DMS 273 (cell line): ENCODE results near the gene FBRSL1.

ENCODE experiments used
- DNase-seq: peaks from one replicate; lab custom pipeline; 2025; ENCODE audit not compliant: unreplicated experiment; lab: John Stamatoyannopoulos, UW

Gene FBRSL1

DNA sequence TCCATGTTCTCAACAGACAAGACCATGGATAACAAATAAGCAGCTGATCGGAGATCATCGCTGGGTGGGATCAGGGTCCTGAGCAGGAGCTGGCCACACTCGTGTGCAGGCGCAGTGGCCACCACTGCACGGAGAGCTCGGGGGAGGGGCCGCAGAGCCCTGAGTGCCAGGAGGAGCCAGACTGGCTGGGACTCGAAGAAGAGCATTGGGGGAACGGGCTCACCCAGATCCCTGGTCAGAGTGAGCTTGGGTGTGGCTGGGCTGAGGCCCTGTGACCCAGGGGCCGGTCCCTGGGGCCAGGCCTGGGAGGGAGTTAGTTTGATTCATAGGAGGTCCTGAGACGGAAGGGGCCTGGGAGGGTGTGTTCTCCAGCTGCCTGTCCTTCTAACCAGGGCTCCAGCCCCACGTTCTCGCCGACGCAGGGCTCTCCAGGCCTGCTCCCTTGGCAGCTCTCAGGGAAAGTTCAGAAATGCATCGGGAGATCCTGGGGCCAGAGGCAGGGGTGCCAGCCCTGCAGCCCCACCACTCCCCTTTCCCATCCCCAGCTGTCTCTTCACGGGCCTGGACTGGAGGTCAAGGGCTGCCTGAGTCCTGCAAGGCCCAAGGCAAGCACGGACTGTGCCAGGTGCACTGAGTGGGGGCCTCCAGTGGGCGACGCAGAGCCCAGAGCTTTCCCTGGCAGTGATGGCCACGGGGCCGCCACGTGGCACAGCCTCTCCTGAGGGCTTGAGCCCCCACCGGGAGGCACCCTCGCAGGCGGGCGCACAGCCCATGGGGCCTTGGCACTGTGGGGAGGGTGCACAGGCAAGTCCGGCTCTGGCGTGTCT is 48.1 kb downstream of the FBRSL1 start:
- DNase-seq = no peak

- no peak for DNase-seq
Observed at GRCh38 chr12:132538663-132538990, 48.7 kb downstream of the FBRSL1 start.

DNA sequence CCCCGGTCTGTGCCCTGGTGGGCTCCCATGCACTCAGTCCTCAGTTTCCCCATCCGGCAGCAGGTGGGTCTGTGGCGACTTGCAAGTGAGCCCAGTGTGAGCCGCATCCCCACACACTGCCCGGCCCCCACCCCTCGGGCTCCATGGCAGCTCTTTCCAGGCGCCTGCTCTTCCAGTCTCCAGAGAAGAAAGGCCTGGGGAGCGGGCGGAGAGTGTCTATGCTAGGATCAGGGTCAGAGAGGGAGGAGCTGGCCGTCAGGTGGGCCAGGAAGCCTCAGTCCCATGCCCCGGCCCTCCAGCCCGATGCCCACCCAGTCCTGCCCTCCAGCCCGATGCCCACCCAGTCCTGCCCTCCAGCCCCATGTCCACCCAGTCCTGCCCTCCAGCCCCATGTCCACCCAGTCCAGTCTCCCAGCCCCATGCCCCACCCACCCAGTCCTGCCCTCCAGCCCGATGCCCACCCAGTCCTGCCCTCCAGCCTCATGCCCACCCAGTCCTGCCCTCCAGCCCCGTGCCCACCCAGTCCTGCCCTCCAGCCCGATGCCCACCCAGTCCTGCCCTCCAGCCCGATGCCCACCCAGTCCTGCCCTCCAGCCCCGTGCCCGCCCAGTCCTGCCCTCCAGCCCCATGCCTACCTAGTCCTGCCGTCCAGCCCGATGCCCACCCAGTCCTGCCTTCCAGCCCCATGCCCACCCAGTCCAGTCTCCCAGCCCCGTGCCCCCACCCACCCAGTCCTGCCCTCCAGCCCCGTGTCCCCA is 49.2 kb downstream of the FBRSL1 start:
- DNase-seq = no peak

DNA sequence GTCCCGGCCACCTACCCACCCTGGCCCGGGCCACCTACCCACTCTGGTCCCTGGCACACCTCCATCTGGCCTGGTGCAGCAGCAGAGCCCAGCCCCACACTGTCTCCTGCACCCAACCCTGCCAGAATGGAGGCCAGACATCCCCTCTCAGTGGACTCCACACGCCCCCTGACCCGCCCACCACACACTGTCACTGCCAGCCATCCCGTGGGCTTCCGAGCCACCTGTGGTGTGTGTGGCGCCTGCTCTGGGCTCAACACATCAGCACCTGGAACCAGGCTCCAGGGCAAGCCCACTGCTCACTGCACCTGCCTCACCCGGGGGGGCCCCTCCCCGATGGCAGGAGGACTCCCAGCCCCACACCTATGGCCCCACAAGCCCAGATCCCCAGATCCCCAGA is 50.5 kb downstream of the FBRSL1 start:
- no peak for DNase-seq

- no peak for DNase-seq
Observed at GRCh38 chr12:132541200-132541599, 51.2 kb downstream of the FBRSL1 start.

DNA sequence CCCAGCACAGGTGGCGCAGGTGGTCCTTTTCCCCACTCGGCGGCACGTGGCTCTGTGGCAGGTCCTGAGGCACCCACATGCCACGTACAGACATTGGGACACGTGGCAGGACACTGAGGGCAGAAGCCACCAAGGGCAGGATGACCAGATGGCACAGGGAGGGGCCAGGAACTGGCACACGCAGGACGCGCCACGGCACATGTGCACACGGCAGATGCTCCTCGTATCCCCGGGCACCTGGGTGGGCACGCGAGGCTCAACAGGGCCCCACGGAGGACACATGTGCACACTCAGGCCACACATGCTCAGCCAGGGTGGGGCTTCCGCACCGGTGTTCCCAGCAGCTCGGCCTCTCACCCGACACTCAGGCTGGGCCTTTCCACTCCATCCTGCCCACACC is 52.0 kb downstream of the FBRSL1 start:
- DNase-seq = no peak

DNA sequence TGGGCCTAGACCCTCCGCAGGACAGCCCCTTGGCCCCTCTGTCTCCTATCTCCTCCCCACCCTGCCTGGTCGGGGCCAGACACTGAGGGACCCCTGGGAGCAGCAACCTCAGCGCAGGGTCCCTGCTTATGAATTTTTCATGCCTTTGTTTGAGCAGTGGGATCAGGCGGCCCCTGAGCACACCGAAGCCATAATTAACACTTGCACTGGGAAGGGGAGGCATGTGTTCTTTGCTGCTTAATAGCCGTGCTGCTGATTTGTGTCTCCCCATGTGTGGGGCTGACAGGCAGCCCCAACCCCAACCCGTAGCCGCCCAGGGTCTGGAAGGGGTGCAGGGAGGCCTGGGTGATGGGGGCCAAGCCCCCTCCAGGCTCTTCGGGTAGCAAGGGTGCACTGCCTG is 52.7 kb downstream of the FBRSL1 start:
- DNase-seq = no peak

- DNase-seq = no peak
Observed at GRCh38 chr12:132543298-132544079, 53.5 kb downstream of the FBRSL1 start.

DNA sequence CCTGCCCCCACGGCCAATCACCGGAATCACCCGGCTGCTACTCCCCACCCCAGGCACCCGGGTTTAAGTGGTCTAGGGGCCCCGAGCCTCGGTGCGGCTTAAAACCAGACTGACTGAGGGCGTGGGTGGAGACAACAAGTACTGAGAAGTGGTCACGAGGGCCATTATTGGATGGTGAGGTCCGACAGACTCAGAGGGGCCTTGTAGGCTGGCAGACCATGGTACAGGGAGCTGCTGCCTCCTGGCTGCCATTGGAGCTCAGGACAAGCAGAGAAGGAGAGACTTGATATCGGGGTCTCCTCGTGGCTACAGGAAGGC is 54.1 kb downstream of the FBRSL1 start:
- DNase-seq = peak; percentile 20

- DNase-seq = no peak
Observed at GRCh38 chr12:132544498-132544897, 54.5 kb downstream of the FBRSL1 start.

DNA sequence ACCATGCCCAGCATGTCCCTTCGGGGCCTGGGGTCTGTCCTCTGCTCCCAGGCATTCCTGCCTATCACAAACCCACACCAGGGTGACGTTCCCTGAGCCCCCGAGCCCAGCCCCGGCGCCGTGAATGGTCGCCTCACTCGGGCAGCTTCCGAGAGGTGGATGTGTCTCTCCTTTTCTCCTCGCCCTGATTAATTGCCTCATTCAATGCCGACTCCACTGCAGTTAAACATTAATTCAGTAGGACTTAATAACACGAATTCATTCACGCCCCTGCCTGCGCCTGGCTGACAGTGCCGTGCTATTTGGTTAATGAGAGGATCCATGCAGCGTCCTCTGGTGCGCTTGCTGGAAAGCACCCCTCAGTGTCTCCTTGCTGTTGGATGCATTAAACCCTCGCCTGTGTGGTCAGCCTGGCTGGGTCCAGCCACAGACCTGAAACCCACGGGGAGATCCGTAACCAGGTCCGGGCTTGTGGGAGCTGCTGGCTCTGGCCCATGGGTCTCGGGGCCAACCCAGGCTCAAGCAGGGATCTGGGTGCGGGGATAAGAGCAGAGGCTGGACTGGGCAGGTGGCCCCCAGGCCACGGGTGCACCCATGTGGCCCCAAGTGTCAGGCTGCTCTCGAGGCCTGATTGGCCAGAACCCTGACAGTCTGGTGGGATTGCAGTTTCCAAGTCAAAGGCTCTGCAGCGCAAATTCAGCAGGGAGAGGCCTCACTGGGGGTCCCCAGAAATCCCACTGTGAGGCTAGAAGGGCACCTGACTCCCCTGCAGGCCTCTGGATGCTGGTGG is 55.4 kb downstream of the FBRSL1 start:
- DNase-seq = no peak

- no peak for DNase-seq
Observed at GRCh38 chr12:132545955-132546354, 56.0 kb downstream of the FBRSL1 start.

DNA sequence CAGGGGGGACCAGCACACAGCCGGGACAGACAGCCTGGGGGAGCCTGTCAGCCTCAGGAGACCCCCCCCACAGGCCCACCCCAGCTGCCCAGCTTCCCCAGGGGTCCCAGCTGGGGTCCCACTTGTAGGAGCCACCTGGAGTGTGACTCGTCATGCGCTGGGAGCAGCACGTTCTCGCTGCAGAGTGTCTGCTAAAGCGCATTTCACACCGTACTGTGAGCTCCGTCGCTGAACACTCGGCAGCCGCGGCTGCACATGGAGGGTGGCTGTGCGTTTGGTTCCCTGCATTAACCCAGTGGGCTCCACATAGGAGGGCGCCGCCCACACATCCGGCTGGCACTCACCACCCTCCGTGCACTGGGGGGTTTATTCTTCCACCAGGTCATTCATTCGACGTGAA is 56.7 kb downstream of the FBRSL1 start:
- no peak for DNase-seq

GRCh38 chr12:132547205-132547740 is 57.3 kb downstream of the FBRSL1 start:
- DNase-seq = no peak

GRCh38 chr12:132548430-132549058 is 58.6 kb downstream of the FBRSL1 start:
- no peak for DNase-seq

DNA sequence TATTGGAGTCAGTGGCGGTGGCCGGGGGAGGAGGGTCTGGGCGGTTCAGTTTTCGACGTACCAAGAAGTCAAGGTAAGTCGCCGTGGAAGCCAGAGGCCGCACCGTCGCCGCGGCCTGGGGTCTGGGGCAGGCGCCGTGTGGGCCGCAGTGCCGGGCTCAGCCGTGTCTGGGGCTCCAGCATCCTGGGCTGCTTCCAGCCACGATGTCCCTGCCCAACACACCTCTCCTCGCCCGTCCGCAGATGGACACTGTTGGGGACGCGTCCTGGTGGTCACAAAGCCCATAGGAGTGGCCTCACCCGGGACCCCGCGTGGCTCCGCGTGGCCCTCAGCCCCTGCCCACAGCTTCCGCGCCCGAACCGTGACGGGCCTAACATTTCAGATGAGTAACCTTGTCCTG is 59.1 kb downstream of the FBRSL1 start:
- DNase-seq = no peak

DNA sequence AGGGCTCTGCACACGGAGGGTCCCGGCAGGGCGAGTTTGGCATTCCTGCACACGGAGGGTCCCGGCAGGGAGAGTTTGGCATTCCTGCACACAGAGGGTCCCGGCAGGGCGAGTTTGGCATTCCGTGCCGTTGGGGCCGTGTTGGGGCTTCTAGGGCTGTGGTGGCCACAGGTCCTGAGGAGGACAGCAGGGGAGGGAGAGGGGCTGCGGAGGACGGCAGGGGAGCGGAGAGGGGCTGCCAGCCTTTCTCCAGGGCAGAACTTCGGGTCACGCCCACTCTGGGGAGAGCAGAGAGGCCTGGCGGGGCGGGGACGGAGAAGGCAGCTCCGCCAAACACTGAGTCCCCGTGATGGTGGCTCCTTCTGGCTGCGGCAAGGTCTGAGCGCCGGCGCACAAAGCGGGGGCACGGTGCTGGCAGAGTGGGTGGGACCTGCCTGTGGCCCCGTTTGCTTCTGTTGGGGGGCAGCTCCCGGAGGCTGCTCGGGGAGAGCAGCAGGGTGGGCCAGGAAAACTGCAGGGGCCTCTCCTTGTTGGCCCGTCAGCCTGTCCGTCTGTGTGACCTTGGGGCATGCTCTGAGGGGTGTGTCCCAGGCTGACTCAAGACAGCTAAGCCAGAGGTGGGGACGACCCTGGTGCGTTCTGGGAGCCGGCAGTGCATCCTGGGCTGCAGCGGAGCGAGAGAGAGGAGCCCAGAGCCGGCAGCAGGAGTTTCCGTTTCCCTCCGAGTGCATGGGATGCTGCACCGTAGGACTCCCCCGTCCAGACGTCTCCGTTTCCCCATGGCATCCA is 60.3 kb downstream of the FBRSL1 start:
- peak; percentile 47 for DNase-seq

GRCh38 chr12:132550830-132551640 is 61.1 kb downstream of the FBRSL1 start:
- DNase-seq = peak; percentile 56

GRCh38 chr12:132551641-132552031 is 61.7 kb downstream of the FBRSL1 start:
- peak; percentile 83 for DNase-seq
